COLO829 (cell line): Measurements from ENCODE around the gene KCNQ1.

Experiments
- DNase-seq: peaks from one replicate; pipeline ENCODE4 v3.0.0; 2012; ENCODE audit warnings: low spot score

KCNQ1 gene

DNA sequence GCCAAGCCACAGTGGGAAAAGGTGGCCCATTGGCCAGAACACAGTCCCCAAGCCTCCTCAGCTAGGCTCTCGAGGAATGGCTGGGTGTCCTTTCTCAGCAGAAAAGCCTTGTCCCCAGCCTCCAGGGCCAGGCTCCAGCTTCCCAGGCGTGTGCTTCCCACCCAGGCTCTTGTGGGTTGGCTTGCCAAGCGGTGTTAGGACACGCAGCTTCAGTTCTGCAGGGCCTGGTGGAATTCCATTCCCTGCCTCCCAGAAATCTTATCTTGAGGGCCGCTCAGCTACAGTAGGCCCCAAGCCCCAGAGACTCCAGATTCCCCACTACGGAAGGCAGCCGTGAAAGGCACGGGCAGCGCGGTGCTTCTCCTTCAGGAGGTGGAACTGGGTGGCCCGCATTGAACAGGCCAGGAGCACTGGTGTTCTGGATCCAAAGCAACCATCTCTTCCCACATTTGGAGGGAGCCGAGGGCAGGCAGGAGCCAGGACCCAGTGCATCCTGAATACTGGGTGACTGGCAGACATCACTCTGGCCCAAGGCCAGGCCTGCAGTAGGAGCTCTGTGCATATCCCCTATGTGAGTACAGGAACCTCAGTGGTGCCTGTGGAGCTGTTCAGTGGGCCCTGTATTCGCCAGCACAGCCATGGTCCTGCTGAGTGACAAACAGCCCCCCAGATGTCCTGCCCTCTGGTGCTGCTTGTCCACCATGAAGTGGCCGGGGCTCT, 271.7 kb downstream of the KCNQ1 start:
- DNase-seq = no peak

DNA sequence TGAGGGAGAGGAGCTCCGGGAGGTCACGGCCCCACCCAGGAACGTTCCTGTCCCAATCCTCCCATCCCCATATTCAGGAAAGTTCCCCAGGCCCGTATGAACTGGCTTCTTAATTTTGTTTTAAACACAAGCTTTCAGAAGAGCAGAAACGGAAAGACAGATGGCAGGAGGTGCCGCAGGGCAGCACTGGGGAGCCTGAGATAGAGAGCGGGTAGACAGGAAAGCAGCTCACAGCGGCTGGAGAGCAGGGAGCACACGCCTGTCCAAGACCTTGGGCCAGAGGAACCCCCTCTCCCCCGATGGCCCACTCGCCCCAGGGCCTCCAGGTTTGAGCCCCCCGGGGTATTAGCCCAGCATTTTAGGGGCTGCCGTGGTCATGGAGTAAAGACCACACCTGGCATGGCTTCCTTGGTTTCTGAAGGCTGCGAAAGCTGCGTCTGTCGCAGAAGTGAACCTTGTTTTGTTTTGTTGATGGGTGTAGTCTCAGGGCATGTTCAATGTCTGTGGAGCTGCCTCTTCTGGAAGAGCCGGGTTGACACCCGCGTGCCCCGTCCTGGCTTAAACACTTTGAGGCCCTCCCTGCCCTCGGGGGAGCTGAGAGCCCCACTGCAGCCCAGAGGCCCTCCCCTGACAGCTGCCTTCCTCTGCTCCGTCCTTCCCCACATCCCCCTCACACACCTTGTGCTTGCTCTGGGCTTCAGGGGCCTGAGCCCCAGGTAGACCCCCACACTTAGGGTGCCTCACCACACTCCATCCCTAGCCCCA, 272.9 kb downstream of the KCNQ1 start:
- no peak for DNase-seq

DNA sequence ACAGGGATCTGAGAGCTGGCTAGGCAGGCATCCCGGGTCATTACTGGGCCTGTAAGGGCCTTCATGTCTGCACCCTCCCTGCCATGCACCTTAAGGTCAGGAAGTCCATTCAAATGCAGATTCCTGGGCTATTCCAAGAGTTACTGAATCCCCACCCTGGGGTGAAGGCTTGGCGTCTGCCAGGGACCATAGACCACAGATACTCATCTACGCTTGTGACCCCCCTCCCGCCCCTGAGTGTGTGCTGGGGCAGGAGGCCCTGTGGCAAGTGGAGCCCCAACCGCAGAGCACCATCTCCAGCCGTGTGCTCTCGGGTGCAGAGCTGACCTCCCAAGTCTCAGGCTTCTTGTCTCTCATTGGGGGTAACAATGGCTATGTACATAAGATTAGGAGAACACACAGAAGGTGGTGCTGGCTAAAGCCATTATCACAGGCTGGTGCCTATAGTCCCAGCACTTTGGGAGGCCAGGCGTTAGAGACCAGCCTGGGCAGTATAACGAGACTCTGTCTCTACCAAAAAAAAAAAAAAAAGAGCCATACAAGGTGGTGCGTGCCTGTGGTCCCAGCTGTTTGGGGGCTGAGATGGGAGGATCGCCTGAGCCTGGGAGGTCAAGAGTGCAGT, 274.1 kb downstream of the KCNQ1 start:
- no peak for DNase-seq

DNA sequence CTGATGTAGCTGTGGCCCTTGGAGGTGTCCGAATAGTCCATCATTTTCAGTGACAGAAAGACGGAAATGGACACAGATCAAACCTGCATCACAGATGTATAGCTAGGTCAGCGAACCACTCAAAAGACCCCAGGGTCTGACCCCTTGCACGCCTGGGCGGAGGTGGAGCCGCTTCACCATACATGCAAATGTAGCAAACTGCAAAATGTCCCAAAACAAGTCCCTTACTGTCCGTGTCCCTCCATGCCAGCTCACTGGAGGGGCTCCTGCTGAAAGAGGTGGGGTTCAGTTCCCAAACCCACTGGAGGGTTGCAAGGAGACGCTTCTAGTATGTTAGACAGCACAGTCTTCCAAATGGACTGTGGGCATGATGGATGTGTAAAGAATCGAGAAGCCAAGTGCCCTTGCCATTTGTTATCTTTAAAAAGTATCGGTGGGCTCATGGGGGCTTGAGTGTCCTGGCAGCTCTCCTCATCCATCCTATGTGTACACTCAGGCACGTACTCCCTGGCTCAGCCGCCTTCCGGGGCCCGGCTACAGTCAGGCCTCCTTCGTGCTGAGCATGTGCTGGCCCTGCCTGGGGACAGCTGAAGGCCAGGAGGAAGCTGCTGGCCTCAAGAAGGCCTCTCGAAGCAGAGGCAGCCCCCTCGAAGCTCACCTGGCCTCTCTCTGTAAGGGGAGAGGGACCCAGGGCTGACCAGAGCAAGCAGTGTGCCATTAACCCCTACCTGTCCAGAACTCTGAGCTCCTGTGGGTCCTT, 275.2 kb downstream of the KCNQ1 start:
- DNase-seq = no peak

DNA sequence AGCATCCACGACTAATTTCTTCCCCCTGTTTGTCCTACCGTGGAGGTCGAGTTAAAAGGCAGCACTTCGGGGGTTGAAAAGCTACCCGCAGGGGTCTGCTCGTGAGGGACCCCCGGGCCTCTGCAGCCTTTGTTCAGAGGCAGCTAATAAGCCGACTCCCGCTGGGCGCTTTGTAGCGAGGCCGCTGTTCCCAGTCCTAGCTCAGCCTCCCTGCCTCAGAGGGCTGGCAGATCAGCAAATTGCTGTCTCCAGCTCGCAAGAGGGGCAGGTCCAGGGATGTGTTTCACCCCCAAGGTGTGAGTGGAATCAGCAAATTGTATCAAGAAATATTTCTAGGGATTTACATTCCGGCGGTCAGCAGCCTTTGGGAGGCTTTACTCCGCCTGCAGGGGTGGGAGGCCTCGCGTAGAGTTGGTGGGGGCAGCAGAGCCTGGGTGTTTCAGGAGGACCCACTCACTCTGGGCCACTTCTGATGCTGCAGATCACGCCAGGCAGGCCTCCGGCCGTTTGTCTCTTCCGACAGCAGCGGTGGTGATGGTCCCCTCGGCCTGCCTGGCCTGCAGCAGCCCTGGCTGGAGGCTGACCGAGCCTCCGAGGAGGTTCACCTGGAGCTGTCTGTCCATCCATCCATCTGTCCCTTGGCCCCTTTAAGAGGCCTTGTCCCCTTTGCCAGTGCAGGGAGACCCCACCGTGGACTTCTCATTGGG, 276.6 kb downstream of the KCNQ1 start:
- no peak for DNase-seq

DNA sequence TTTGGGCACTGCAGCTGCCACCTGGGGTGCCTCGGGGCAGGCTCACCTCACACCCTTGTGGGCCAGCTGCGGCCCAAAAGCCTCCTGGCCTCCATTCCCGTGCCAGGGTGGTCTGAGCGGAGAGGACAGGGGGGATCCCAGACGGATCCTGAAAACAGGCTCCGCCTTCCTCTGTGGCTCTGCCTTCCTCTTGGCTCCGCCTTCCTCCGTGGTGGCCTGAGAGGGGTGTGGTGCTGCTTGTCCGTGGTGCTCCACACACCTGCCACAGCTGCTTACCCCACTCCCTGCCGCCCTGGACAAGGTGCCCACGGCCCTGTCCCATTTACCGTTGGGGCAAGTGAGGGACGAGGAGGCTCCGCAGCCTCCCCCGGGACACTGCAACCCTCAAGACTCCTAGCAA, 278.1 kb downstream of the KCNQ1 start:
- DNase-seq = no peak

DNA sequence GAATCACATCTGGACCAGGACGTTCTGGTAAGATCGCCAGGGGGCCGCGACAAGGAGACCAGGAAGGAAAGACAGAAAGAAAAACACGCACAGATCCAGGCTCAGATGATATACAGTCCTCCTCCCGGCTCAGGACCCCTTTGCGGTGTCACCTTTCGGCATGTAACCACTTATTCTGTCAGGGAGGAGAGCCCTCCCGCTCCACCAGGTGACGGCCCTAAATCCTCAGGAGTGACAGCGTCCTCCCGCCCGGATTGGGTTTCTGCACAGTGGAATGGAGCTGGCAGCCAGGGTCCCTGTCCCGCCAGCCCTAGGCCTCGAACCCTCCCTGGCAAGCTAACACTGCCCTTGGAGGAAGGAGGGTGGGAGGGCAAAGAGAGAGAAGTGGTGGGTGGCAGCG, 279.3 kb downstream of the KCNQ1 start:
- DNase-seq = no peak

DNA sequence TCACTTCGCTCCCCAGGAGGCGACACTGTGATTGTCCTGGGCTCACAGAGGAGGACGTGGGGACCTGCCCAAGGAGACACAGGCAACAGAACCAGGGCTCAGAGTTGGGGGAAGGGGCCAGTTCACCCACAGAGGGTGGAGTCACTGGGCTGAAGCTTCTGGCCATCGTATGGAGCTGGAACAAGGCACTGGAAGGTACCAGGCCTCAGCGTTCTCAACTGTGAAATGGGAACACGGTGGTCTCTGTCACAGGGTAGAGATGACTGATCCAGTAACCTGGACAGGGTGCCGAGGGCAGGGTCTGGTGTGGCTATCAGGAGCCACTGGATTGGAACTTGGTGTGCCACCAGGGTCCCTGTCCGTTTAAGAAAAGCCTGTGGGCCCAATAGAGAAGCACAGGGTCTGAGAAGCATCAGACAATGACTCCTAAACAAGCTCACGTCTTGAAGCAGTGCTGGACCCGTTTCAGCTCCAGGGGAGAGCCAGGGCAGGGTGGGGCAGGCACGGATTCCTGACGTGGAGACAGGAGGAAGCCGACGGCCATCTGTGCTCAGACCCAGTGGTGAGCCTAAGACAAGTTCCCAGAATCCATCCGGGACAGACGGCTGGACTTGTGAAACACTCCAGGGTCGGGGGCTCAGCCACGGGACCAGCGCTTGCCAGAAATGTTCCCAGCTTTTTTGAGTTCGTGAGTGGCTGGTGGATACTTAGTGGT, 280.0 kb downstream of the KCNQ1 start:
- no peak for DNase-seq

DNA sequence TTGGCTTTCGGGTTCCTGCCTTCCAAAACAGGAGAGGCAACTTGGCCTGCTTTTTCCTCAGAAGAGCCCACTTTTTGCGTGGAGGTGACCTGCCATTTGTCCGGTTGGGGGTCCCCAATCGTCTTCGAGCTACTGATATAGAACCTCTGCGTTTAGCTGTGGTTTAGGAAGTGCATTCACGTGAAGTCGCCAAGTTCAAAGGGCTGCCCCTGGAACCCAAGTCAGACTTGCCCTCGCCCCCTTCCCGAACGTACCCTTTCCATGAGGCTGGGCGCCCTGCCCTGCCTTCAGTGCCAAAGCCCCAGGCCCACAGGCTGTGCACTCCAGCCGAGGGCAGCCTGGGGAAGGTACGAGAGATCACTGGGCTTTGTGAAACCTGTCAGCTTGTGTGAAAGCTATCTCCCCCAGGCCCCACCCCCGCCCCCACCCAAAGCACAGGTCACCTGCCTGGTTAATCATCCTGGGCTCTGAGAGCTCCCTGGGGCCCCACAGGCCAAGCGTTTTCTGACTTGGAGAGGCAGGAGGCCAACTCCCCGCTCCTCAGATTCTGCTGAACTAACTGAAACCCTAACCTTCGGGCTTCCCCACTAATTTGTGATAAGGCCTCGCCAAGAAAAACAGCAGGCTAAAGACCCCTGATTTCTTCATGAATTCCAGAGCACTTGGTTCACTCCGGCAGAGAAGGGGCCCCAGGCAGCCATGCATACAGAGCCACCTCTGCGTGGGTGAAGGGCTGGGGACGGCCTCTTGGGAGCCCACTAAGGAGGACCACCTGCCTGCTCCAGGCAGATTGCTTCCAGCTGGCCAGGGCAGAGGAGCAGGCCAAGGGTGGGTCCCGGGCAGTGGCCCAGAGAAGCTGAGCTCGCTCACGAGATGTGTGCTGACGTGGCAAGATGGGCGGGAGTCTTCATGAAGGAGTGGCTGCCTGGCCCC, 280.8 kb downstream of the KCNQ1 start:
- no peak for DNase-seq

DNA sequence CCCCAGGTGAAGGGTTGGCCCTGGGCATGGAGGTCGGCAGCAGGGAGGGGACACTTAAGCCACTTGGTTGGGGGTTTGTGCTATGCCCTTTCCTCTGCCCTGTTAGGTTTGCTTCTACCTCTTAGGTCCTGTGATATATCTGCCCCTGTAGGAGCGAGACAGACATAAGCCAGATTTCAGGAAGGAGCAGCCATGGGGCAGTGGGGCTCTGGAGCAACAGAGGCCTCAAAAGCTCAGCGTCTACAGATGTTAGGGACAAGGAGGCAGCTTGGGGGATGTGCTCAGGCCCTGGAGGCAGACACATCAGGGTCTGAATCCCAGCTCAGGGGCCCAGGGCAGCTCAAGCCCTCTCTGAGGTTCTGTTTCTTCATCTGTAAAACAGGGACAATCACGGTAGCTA, 282.2 kb downstream of the KCNQ1 start:
- no peak for DNase-seq

DNA sequence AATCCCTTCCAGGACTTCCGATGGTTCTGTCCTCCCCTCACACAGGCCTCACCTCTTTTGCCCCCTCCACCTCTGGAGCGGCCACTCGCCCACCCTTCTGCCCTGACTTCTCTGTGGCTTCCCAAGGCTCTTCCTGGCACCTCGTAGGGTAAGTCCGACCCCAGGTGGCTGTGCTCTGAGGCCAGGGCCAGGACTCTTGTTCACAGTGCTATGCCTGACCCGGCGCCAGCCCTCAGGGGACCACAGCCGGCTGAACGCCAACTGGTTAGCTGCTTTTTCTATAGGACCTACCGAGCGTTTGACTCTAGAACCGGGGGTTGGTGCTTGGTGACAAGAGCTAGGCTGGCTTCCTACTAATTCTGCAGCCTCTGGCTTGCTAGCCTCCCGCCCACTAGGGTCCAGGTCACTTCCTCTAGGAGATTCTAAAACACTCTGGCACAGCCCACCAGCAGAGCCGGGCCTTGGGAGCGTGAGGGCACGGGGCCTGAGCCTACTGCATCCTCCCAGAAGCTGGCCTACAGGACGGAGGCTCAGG, 283.4 kb downstream of the KCNQ1 start:
- peak; percentile 17 for DNase-seq

DNA sequence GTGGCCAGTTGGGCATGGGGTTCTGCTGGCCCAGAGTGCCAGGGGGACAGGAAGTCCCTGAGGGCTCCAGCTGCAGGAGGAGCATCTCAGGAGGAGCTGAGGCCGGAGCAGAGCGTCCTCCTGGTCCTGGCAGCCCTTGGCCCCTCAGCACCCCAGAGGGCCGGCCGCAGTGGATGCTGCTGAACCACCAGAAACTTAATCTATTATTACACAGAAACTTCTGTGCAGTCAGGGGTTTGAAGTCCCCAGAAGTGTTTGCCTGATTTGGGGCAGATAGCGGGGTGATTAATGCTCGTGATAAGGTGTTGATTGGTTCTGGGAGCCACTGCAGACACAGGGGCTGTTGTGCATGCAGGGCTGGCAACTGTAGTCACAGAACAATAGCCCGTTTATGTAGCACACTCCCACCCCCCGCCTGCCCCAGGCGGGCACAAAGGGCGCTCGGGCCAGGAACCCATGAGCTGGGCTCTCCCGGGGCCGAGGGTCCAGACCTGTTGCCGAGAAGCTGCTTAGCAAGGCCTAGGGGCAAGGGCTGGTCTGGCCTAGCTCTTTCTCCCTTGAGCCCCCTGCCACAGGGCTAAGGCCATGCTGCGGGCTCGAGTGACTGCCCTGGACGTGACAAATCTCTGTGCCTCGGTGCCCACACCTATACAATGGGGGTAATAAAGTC, 284.0 kb downstream of the KCNQ1 start:
- DNase-seq = peak; percentile 85

DNA sequence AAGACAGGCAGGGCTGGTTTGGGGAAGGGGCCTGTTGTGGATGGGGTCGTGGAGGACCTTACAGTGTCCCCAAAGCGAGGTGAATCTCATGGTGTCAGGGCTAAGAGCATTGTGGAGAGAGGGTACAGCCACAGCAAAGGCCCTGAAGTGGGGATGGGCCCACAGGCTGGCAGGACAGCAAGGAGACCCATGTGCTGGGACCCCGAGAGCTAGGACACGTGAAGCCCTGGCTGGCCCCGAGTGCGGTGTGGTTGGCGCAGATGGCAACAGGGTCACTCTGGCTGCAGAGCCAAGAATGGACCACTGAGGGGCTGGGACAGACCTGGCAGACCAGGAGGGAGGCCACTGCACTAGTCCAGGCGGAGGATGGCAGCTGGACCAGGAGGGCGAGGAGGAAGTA, 285.0 kb downstream of the KCNQ1 start:
- no peak for DNase-seq

DNA sequence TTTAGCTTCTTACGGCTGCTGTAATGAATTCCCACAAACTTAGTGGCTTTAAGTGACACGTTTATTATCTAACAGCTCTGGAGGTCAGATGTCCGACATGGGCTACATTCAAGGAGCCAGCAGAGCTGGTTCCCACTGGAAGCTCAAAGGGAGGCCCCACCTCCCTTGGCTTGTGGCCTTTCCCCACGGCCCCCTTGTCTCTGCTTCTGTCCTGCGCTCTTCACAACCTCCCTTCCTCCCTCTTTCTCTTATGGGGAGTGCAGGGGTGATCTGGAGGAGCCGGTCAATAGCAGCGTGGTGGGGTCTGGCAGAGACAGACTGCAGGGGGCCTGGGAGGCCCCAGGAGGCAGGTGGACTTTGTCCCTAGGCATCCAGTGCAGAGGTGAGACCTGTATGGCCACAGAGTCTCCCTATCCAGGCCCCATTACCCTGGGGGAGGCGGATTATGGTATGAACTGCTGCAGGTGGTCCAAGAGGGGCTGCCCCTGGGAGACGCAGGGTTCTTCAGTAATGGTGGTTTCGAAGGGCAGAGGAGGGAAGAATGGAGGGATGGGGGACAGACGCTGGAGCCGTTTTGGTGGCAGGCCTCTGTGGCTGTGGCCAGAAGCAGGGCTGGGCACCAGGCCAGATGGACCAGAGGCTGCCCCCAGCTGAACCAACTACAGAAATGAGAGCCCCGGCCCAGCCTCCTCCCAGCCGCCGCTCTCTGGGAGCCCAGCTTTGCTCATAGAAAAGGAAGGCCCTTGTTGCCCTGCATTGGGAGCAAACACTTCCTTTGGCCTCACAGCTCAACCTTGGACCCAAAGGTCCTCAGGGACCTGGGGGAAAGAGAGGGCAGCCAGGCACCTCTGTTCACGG, 285.7 kb downstream of the KCNQ1 start:
- DNase-seq = no peak

DNA sequence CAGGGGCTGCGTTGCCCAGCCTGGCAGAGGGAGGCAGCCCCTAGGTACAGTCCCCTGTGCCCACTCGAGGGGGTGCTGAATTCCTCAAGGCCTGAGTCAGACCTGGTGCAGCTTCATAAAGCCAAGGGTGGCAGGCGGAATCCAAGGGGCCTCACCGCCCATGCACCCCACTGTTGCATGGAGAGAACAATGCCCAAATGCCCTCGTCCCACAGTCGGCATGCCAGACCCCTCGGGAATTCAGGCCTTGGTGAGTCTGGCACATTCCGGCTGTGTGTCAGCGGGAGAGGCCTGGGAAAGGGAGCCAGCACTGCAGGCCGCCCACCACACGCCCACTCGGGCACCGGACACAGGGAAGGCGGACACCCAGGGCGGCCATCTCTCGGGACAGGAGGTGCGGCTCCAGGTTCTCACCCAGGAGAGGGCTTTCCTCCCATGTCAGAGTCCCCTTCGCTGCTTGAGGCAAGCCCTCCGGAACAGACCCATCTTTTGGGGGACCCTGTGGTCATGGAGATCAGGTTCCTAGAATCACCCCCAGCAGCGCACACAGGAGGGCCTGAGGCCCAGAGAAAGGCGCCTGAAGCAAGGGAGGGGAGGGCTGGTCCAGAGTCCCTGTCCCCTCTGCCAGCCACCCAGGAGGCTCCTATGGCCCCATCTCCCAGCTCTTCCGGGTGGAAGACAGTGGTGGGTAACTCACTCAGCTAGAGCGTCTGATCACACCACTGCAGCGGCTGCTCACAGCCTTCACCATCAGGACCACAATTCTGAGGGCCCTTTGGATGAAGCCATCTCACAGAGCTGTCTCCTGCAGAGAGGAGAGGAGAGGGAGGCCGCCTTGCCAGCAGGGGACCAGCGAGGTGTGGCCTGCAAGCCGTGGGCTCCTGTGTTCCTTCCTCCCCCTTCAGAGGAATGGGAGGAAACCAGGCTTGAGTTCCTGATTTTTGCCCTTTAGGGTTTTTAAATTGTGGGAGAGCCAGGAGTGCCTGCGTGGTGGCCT, 286.6 kb downstream of the KCNQ1 start:
- DNase-seq = no peak

DNA sequence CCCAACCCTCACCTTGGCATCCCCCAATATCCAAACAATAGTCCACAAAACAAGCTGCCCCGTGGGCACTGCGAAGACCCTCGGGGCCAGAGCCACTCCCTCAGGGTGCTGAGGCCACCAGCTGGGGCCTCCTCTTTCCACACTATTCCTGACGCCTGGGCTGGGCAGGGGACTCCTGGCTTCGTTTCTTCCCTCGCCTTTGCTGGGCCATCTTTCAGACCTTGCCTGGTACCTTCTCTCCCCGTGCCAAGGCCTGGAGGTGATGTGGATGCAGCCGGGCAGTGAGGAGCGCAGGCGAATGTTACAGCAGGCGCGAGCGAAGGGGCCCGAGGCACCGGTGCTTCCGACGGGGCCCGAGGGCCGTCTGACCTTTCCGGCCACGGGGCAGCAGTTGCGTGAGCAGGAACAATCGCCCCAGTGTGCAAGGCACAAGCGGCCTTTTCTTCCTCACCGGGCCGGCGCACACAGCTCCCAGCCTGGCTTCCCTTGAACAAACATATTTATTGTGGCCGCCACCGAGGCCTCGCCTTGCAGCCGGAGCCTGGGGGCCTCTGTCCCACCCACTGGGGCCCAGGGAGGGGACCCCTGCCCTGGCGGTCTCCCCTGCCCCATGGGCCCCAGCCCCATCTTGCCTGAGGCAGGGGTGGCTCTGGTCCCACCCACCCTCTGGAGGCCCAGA, 287.6 kb downstream of the KCNQ1 start:
- DNase-seq = peak; percentile 90
